ENCODE data around the gene DNAJB5.
"Not testable (repeated sequence)": the region's sequence is repeated elsewhere in the genome, so short reads cannot be mapped to it uniquely, and the experiment has no call there.

The DNAJB5 gene

DNA sequence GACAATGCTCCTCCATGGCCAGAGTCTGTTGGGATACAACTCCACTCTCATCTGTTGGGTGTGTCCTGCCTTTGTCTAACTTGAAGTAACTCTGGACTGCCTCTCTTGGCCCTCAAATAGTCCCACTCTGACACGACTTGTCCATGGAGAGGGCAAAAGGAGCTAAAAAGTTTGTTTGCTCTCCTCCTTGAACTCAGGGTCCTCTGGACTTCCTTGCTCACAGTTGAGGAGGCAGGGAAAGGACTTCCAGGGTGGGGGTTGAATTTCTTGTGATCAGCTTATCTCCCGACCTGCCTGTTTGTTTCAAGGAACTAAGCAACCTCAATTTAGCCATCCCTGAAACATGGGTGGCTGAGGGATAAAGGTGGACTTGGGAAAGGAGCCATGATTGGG, 11.7 kb downstream of the DNAJB5 start:
- DNase-seq: no peak

DNA sequence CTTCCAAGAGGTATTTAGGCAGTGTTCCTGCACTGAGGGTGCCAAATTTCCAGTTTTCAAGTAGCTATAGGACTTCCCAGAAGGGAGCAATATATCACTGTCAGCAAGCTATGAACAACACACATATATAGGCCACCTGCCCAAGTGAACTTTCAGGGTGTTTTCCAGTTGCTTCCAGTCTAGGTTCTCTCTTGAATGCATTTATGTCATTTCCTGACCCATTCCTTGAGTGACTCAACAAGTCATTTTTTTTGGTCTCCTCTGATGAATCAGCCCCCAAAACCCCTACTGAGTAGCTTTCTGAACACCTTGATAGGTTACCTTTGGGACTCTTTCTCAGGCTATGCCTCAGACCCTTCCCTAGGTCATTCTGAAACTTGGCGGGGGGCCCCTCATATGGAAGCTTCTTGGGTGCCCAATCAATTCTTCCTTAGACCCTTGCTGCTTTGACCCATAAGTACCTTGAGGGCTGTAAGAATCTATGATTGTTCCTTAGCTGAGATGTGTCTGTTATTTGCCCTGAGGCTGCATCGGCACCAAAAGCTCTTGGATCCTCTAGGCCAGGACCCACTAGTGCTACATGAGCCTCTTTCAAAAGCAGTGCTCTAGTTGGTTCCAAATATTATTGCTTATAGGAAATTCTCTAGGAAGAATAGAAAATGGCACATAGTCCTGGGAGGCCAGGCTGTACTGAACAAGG, 12.4 kb downstream of the DNAJB5 start:
- DNase-seq: no peak

DNA sequence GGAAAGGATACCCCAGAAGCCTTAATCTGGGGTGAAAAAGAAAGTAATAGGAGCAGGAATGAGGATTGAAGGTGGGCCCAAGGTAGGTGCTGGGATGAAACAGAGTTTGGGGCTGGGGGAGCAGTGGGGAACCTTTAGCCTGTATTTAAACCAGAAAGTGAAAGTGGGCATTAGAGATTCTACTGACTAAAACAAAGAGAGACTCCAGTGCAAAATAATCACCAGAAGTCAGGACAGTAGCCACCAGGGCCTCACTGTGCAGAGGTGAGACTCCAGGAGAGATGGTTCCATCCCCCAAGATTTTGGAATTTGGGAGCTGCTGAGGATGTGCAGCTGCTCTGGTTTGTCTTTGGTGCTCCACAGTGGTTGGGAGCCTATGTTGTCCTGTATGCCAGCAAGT, 13.1 kb downstream of the DNAJB5 start:
- DNase-seq: no peak

DNA sequence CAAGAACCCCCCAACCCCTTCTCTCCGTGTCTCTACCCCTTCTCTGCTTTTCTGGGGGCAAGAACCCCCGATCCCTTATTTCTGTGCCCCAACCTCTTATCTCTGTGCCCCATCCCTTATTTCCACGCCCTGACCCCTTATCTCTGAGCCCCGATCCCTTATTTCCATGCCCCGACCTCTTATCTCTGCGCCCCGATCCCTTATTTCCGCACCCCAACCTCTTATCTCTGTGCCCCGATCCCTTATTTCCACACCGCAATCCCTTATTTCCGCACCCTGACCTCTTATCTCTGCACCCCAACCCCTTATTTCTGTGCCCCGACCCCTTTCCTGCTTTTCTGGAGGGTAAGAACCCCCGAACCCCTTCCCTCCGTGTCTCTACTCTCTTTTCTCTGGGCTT, 14.8 kb downstream of the DNAJB5 start:
- DNase-seq: not testable (repeated sequence)

GRCh38 chr9:35010351-35010958, 20.9 kb downstream of the DNAJB5 start:
- no peak for DNase-seq

DNA sequence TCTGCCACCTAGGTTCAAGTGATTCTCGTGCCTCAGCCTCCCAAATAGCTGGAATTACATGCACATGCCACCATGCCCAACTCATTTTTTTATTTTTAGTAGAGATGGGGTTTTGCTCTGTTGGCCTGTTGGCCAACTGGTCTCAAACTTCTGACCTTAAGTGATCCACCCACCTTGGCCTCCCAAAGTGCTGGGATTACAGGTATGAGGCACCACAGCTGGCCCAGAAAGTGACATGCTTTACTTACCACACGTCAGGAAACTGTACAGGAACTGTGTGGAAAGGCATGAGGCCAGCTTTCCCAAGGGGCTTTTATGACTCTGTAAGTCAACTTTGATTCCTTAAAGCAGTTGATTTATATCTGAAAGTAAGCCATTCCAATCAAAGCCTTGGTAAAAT, 25.0 kb downstream of the DNAJB5 start:
- no peak for DNase-seq

DNA sequence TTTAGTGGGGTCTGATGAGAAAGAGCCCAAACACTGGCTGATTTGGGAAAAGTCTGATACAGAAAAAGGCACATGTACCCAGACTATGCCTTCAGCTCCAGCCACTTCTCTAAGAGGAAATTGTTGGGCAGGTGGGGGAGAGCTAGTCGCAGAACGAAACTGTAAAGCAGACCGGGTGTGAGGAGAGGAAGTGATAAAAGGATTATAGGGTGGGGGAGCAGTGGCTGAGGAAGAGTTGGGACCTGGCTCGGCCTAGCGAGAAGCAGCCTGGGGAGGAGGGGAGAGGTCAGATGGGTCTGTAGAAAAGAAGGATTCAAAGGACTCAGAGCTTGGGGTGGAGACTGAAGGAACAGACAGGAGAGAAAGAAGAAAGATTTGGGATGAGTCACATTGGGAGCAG, 33.9 kb downstream of the DNAJB5 start:
- DNase-seq: not testable (repeated sequence)

- no peak for DNase-seq
Observed at GRCh38 chr9:35026671-35027070, 37.1 kb downstream of the DNAJB5 start.

GRCh38 chr9:35027374-35027773, 37.8 kb downstream of the DNAJB5 start:
- DNase-seq: no peak

- DNase-seq: no peak
Observed at GRCh38 chr9:35027860-35028259, 38.3 kb downstream of the DNAJB5 start.

DNA sequence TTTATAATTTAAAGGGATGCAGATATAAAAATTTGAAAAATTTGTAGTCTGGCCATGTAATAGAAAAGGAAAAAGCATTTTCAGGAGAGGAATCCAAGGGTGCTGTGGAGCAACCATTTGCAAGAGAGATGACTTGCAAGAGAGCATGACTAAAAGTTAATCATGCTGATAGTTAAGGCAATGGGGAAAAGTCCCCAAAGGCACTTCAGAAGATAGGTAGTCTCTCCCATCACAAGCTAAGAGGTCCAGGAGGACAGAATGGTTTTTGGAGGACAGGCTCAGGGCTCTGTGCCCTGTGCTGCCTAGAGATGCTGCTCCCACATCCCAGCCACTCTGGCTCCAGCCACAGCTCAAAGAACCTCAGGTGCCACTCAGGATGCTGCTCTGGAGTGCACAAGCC, 38.8 kb downstream of the DNAJB5 start:
- no peak for DNase-seq

- no peak for DNase-seq
Observed at GRCh38 chr9:35029241-35029640, 39.7 kb downstream of the DNAJB5 start.

- no peak for DNase-seq
Observed at GRCh38 chr9:35029852-35030251, 40.3 kb downstream of the DNAJB5 start.

GRCh38 chr9:35033101-35033500, 43.6 kb downstream of the DNAJB5 start:
- DNase-seq: no peak

- DNase-seq: peak; percentile 44
Observed at GRCh38 chr9:35035851-35036701, 46.5 kb downstream of the DNAJB5 start.

DNA sequence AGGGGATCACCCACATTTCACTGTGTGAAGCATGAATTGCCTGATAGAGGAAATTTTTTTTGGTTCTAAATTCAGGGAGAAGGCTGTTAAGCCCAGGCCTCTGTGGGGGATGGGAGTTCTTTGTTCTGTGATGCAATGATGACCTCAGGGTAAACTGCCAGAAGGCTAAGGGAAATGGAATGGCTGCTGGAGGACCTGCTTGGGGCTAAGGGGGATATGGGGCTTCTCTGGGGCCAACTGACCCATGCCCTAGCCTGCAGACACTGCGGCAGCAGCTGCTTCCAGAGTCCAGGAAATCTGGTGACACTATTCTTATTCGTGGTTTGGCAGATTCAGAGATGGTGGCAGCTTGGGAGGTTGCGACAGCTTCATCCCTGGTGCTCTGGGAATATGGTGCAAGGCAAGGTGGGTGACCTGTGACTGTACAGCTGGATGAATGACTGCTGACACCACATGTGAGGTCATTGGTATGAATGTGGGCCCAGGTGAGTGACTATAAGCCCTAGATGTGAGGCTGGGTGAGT, 52.6 kb downstream of the DNAJB5 start:
- no peak for DNase-seq

- no peak for DNase-seq
Observed at GRCh38 chr9:35042891-35043545, 53.5 kb downstream of the DNAJB5 start.

GRCh38 chr9:35044071-35044470, 54.5 kb downstream of the DNAJB5 start:
- DNase-seq: no peak
